MCF 10A (cell line): ENCODE results near the gene IL4. TPM values are rescaled to one million over a fixed set of nuclear protein-coding genes. Genes with fewer than 3 reads are reported as not detected.

Experiments used
- BruUV-seq: library from RNA; stranded (reverse); fragments of 400-500 nt; replicated peaks from 2 replicates; lab custom pipeline; 2021; lab: Mats Ljungman, UMichigan
- CTCF ChIA-PET: fragments of 300-600 bp; sonication (Branson Sonifier 250); formaldehyde crosslinking; extraction: SDS; loops from one replicate; lab custom pipeline; 2021; ENCODE audit warnings: antibody characterized with exemption, inconsistent platforms; lab: Yijun Ruan, JAX
- POLR2A ChIA-PET: fragments of 300-600, 350-650 bp; sonication (Branson Sonifier 250); formaldehyde crosslinking; extraction: SDS; loops from one replicate; lab custom pipeline; 2020; ENCODE audit warnings: antibody characterized with exemption, inconsistent platforms; lab: Yijun Ruan, JAX
- DNase-seq: peaks from one replicate; pipeline ENCODE4 v3.0.0-alpha.2; 2018; ENCODE audit not compliant: unreplicated experiment
- H3K27ac Mint-ChIP-seq: one replicate; pipeline ENCODE4 v1.8.0; 2022; ENCODE audit warnings: mild to moderate bottlenecking, low read depth, mixed read lengths; ENCODE audit not compliant: unreplicated experiment
- H3K27me3 Mint-ChIP-seq: one replicate; pipeline ENCODE4 v1.8.0; 2022; ENCODE audit warnings: mixed read lengths; ENCODE audit not compliant: insufficient read depth, unreplicated experiment
- H3K36me3 Mint-ChIP-seq: one replicate; pipeline ENCODE4 v1.8.0; 2022; ENCODE audit warnings: mild to moderate bottlenecking, moderate library complexity, mixed read lengths; ENCODE audit not compliant: insufficient read depth, unreplicated experiment
- H3K4me1 Mint-ChIP-seq: one replicate; pipeline ENCODE4 v1.8.0; 2022; ENCODE audit warnings: mixed read lengths; ENCODE audit not compliant: insufficient read depth, unreplicated experiment
- H3K4me3 Mint-ChIP-seq: one replicate; pipeline ENCODE4 v1.8.0; 2022; ENCODE audit warnings: mild to moderate bottlenecking, moderate library complexity, mixed read lengths; ENCODE audit not compliant: unreplicated experiment
- H3K9me3 Mint-ChIP-seq: one replicate; pipeline ENCODE4 v1.8.0; 2022; ENCODE audit warnings: mixed read lengths; ENCODE audit not compliant: unreplicated experiment
- intact Hi-C: fragments of 100-400 bp; cut with micrococcal nuclease; formaldehyde crosslinking; loops from 2 replicates; pipeline ENCODE4 v1.14.1; 2022
- total RNA-seq: library from RNA; stranded (reverse); gene quantifications from 2 replicates; pipeline ENCODE4 v1.2.3, GENCODE V29; 2022
- TF ChIP-seq, protein P1 (sequence below): fragments of 200-600 bp; IDR thresholded peaks from one replicate; pipeline ENCODE4 v1.8.0; 2022; ENCODE audit warnings: antibody characterized with exemption, mild to moderate bottlenecking; ENCODE audit not compliant: unreplicated experiment

Gene IL4
- total RNA-seq, 1 experiment from 2014 or later: not detected

GRCh38 chr5:132668706-132669454 lies 4.9 kb upstream of the IL4 start:
- CTCF ChIA-PET: interaction anchor here (0.6 to 1.0 kb wide), 2 partner anchors 9 to 322 kb away, joined by 4 to 6 read pairs; no protein-coding TSS in a partner anchor
- no peak overlapping the region for H3K27ac Mint-ChIP-seq
- no peak for DNase-seq
- H3K4me3 Mint-ChIP-seq: no peak overlapping the region
- POLR2A ChIA-PET: no interaction called here
- H3K9me3 Mint-ChIP-seq: no peaks in the 10 kb centered on the region
- no peaks in the 10 kb centered on the region for H3K27me3 Mint-ChIP-seq
- H3K36me3 Mint-ChIP-seq: no peaks in the 10 kb centered on the region
- BruUV-seq: no TSS peak
- TF ChIP-seq, protein P1, sequence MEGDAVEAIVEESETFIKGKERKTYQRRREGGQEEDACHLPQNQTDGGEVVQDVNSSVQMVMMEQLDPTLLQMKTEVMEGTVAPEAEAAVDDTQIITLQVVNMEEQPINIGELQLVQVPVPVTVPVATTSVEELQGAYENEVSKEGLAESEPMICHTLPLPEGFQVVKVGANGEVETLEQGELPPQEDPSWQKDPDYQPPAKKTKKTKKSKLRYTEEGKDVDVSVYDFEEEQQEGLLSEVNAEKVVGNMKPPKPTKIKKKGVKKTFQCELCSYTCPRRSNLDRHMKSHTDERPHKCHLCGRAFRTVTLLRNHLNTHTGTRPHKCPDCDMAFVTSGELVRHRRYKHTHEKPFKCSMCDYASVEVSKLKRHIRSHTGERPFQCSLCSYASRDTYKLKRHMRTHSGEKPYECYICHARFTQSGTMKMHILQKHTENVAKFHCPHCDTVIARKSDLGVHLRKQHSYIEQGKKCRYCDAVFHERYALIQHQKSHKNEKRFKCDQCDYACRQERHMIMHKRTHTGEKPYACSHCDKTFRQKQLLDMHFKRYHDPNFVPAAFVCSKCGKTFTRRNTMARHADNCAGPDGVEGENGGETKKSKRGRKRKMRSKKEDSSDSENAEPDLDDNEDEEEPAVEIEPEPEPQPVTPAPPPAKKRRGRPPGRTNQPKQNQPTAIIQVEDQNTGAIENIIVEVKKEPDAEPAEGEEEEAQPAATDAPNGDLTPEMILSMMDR: no peak
- peaks cover 3% of the 10 kb centered on the region for H3K4me1 Mint-ChIP-seq
- intact Hi-C loops: no loop called here

DNA sequence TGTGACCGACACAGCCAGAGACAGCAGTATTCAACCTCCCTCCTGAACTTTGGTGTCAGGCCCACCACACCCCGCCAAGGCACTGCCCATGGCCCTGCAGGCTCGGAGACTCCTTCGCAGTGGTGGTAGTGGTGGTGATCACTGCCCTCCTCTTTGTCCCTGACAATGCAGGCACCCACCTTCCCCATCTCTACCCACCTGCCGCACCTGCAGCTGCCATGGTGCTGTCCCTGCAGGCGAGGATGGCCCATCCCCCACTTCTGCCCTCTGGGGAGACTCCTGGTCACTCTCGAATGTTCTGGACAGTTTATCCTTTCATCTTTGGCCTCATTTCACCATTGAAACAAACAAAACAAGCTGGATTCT lies 4.4 kb upstream of the IL4 start:
- no TSS peak for BruUV-seq
- no peaks in the 10 kb centered on the region for H3K9me3 Mint-ChIP-seq
- ChIA-PET POLR2A (no interaction called here), CTCF (interaction anchor here (0.6 to 1.1 kb wide), 3 partner anchors 9 to 321 kb away, joined by 3 to 6 read pairs (median 4); no protein-coding TSS in a partner anchor)
- DNase-seq: no peak
- no peak overlapping the region for H3K4me3 Mint-ChIP-seq
- H3K27ac Mint-ChIP-seq: no peak overlapping the region
- TF ChIP-seq, protein P1: no peak
- peaks cover 8% of the 10 kb centered on the region for H3K4me1 Mint-ChIP-seq
- intact Hi-C loops: no loop called here
- no peaks in the 10 kb centered on the region for H3K27me3 Mint-ChIP-seq
- no peaks in the 10 kb centered on the region for H3K36me3 Mint-ChIP-seq

DNA sequence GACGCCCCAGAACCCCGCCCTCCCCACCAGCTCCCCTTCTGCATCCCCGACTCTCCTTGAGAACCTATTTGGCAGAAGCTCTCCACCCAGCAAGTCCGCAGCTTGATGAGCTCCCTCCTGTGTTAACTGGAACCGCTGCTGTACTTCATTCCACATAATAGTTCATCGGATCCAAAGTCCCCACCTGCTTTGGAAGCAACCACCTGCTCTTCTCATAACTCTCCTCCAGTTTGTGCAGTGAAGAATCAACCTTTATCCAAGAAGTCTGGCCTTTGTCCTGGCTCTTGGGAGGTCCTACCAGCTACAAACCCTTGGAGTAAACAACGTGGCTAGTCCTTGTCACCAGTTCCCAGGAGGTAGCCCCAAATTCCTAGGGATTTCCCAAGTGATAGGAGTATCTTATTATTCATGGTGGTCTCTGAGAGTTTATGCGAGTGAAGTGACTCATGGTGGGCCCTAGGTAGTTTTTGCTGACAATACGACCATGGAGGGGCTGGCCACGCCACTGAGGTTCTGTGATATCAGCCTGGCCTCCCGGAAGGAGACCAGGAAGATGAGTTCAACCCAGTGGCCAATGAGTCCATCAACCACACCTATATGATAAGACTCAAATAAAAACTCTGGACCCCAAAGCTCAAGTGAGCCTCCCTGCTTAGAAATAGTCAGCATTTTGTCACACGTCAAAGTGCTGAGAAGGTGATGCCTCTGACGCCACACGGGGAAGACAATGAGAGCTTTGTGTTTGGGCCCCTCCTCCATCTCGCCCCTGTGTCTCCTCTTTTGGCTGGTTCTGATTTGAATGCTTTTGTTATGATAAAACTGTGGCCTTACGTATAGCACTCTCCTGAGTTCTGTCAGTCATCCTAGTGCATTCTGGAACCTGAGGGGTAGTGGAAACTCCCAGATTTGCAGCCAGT lies 3.6 kb upstream of the IL4 start:
- Mint-ChIP-seq H3K4me3 (no peak overlapping the region), H3K4me1 (peaks cover 15% of the 10 kb centered on the region), H3K36me3 (no peaks in the 10 kb centered on the region), H3K27me3 (no peaks in the 10 kb centered on the region), H3K27ac (no peak overlapping the region), H3K9me3 (no peaks in the 10 kb centered on the region)
- ChIA-PET CTCF (interaction anchor here (1.1 kb wide), 1 partner anchor 150 kb away, joined by 3 read pairs; no protein-coding TSS in a partner anchor), POLR2A (interaction anchor here (0.8 kb wide), 1 partner anchor 93 kb away, joined by 3 read pairs; no protein-coding TSS in a partner anchor)
- no peak for DNase-seq
- TF ChIP-seq, protein P1: no peak
- BruUV-seq: no TSS peak
- intact Hi-C loops: no loop called here

DNA sequence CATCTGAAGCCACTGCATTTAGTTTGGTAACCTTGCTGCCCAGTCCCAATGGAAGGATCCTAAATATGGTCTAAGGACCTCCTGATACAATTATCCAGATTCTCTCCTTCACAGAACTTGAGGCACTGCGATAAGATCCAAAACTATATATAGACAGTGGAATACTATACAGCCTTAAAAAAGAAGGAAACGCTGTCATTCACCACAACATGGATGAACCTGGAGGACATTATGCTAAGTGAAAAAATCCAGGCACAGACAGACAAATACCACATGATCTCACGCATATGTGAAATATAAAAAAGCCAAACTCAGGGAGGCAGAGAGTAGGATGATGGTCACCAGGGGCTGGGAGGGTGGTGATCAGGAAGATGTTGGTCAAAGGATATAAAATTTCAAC lies 2.8 kb upstream of the IL4 start:
- H3K27me3 Mint-ChIP-seq: no peaks in the 10 kb centered on the region
- no peaks in the 10 kb centered on the region for H3K9me3 Mint-ChIP-seq
- TF ChIP-seq, protein P1: no peak
- no TSS peak for BruUV-seq
- no peak for DNase-seq
- intact Hi-C loops: no loop called here
- H3K4me3 Mint-ChIP-seq: no peak overlapping the region
- H3K36me3 Mint-ChIP-seq: no peaks in the 10 kb centered on the region
- no peak overlapping the region for H3K27ac Mint-ChIP-seq
- ChIA-PET CTCF (interaction anchor here (0.7 kb wide), 1 partner anchor 30 kb away, joined by 4 read pairs; no protein-coding TSS in a partner anchor), POLR2A (interaction anchor here (0.8 kb wide), 1 partner anchor 93 kb away, joined by 3 read pairs; no protein-coding TSS in a partner anchor)
- peaks cover 21% of the 10 kb centered on the region for H3K4me1 Mint-ChIP-seq
